Fibroblast of mammary gland (primary cell): ENCODE results near the gene IL1F10.

Source experiments
- DNase-seq: peaks from one replicate; pipeline ENCODE4 v3.0.0-alpha.2; 2010; ENCODE audit warnings: low read depth
- H3K4me3 ChIP-seq: 2 replicates; pipeline ENCODE4 v1.5.1; 2011; ENCODE audit warnings: low read depth, mild to moderate bottlenecking, low read length, moderate library complexity; ENCODE audit not compliant: control insufficient read depth
- CTCF ChIP-seq: conservative IDR thresholded peaks from 2 replicates; pipeline ENCODE4 v1.5.1; 2011; ENCODE audit warnings: low read depth, low read length, inconsistent platforms; ENCODE audit not compliant: control insufficient read depth, insufficient read depth

The IL1F10 gene

DNA sequence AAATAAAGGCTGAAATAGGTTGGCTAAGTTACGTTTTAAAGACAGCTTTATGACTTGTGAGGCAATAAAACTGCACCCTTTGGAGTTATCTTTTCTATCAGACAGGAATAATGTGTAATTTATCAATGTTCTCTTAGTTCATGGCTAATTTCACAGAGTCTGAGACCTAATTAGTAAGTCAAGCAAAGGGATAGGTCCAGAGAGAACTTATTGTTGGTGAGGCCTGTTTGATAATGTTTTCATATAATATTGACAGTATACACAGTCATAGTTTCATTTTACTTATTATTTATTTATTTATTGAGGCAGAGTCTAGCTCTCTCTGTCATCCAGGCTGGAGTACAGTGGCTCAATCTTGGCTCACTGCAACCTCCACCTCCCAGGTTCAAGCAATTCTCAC, 10.7 kb upstream of the IL1F10 start:
- H3K4me3 ChIP-seq = no peak overlapping the region
- TF ChIP-seq CTCF = no peak
- DNase-seq = no peak

- no peak for TF ChIP-seq CTCF
- no peak for DNase-seq
- H3K4me3 ChIP-seq = no peak overlapping the region
Observed at GRCh38 chr2:113058411-113058994, 9.3 kb upstream of the IL1F10 start.

- H3K4me3 ChIP-seq = no peak within 1 kb of the TSS
- no peak for DNase-seq
Observed at GRCh38 chr2:113058998-113059960, 8.5 kb upstream of the IL1F10 start, which contains the start of gene IL36RN. Gene IL36RN, plus strand, starts transcription at chr2:113059198. Its CDS starts 241 bp downstream, at chr2:113059439.

GRCh38 chr2:113060396-113060795, 7.4 kb upstream of the IL1F10 start:
- H3K4me3 ChIP-seq = no peak overlapping the region
- no peak for TF ChIP-seq CTCF
- DNase-seq = peak; percentile 62

More at GRCh38 chr2:113058998-113059960, 8.5 kb upstream of the IL1F10 start, which contains the start of gene IL36RN:
- no peak for TF ChIP-seq CTCF

- H3K4me3 ChIP-seq = no peak overlapping the region
- DNase-seq = no peak
- TF ChIP-seq CTCF = no peak
Observed at GRCh38 chr2:113060796-113061195, 7.0 kb upstream of the IL1F10 start.

DNA sequence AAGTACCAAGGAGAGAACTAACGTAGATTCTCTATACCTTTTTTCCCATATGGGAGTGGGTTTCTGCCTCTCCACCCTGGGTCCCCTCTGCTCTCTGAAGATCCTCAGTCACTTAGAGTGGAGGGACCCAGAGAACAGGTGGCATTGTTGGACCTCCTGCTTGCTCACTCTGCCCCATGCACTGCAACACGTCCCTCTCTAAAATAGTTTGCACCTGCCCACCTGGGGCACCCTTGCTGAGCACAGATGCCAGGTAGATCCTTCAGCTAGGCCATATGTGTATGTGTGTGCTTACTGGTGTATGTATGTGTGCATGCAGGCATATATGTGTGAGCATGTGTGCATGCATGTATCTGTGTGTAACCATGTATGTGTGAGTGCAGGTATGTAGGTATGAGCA, 6.5 kb upstream of the IL1F10 start:
- H3K4me3 ChIP-seq = no peak overlapping the region
- DNase-seq = no peak
- no peak for TF ChIP-seq CTCF
